SU-DHL-6 (cell line): ENCODE results near the gene PRR3.

Experiments
- EZH2phosphoT487 ChIP-seq: fragments of 200-600 bp; sonication (generic), shearing (Covaris generic); conservative IDR thresholded peaks from 2 replicates; pipeline ENCODE4 v1.6.1; 2018; ENCODE audit warnings: mild to moderate bottlenecking, antibody characterized with exemption, low read length, moderate library complexity, mixed read lengths
- TF ChIP-seq, protein P1 (sequence below): fragments of 200-600 bp; sonication (generic); IDR thresholded peaks from one replicate; pipeline ENCODE4 v1.5.1; 2017; ENCODE audit warnings: antibody characterized with exemption, mild to moderate bottlenecking, low read length, moderate library complexity; ENCODE audit not compliant: insufficient read depth, poor library complexity, severe bottlenecking

- TF ChIP-seq, protein P1, sequence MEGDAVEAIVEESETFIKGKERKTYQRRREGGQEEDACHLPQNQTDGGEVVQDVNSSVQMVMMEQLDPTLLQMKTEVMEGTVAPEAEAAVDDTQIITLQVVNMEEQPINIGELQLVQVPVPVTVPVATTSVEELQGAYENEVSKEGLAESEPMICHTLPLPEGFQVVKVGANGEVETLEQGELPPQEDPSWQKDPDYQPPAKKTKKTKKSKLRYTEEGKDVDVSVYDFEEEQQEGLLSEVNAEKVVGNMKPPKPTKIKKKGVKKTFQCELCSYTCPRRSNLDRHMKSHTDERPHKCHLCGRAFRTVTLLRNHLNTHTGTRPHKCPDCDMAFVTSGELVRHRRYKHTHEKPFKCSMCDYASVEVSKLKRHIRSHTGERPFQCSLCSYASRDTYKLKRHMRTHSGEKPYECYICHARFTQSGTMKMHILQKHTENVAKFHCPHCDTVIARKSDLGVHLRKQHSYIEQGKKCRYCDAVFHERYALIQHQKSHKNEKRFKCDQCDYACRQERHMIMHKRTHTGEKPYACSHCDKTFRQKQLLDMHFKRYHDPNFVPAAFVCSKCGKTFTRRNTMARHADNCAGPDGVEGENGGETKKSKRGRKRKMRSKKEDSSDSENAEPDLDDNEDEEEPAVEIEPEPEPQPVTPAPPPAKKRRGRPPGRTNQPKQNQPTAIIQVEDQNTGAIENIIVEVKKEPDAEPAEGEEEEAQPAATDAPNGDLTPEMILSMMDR: no peak
- TF ChIP-seq EZH2phosphoT487: no peak
These were observed 11.2 kb downstream of the PRR3 start for GRCh38 chr6:30568245-30568644.
